A172 (cell line): ENCODE results near the gene OPALIN. TPM values are rescaled to one million over a fixed set of nuclear protein-coding genes. Genes with fewer than 3 reads are reported as not detected.

Experiments used
- DNase-seq: peaks from one replicate; pipeline ENCODE4 v3.0.0-alpha.2; 2015; ENCODE audit warnings: low spot score
- total RNA-seq: library from RNA; depleted of rRNA; stranded (reverse); fragments of >200 nt; shearing (Covaris generic); gene quantifications from 2 replicates; pipeline ENCODE4 v1.2.3, GENCODE V29; 2014; rRNA removed

The OPALIN gene
- not detected in 2 replicates for total RNA-seq

GRCh38 chr10:96358851-96359540 lies at the start of gene OPALIN:
TSS of gene OPALIN (minus strand) at chr10:96359002. CDS start at chr10:96358896, 106 bp downstream.
- no peak for DNase-seq

- no peak for DNase-seq
Observed at GRCh38 chr10:96408201-96408600, 49.4 kb upstream of the OPALIN start.

- DNase-seq, result no peak
Observed at GRCh38 chr10:96407560-96408069, 48.8 kb upstream of the OPALIN start.

- no peak for DNase-seq
Observed at GRCh38 chr10:96406091-96406490, 47.3 kb upstream of the OPALIN start.

GRCh38 chr10:96402417-96403305 lies 43.9 kb upstream of the OPALIN start:
- no peak for DNase-seq

GRCh38 chr10:96401036-96401435 lies 42.2 kb upstream of the OPALIN start:
- DNase-seq, result no peak

- DNase-seq, result no peak
Observed at GRCh38 chr10:96400465-96400864, 41.7 kb upstream of the OPALIN start.

GRCh38 chr10:96397902-96398301 lies 39.1 kb upstream of the OPALIN start:
- no peak for DNase-seq

- DNase-seq, result peak; percentile 57
Observed at GRCh38 chr10:96395931-96396877, 37.4 kb upstream of the OPALIN start.

- DNase-seq, result no peak
Observed at GRCh38 chr10:96390460-96390864, 31.7 kb upstream of the OPALIN start.

- DNase-seq, result no peak
Observed at GRCh38 chr10:96389785-96390184, 31.0 kb upstream of the OPALIN start.

- DNase-seq, result no peak
Observed at GRCh38 chr10:96387601-96388000, 28.8 kb upstream of the OPALIN start.

GRCh38 chr10:96387161-96387560 lies 28.4 kb upstream of the OPALIN start:
- no peak for DNase-seq

- no peak for DNase-seq
Observed at GRCh38 chr10:96384506-96384905, 25.7 kb upstream of the OPALIN start.

- DNase-seq, result peak; percentile 29
Observed at GRCh38 chr10:96380821-96381220, 22.0 kb upstream of the OPALIN start.

GRCh38 chr10:96379758-96380157 lies 21.0 kb upstream of the OPALIN start:
- no peak for DNase-seq

- no peak for DNase-seq
Observed at GRCh38 chr10:96378741-96379140, 19.9 kb upstream of the OPALIN start.

- DNase-seq, result peak; percentile 48
Observed at GRCh38 chr10:96377816-96378294, 19.1 kb upstream of the OPALIN start.

GRCh38 chr10:96376483-96376882 lies 17.7 kb upstream of the OPALIN start:
- no peak for DNase-seq

- DNase-seq, result peak; percentile 86
Observed at GRCh38 chr10:96374985-96375830, 16.4 kb upstream of the OPALIN start.

GRCh38 chr10:96374639-96374984 lies 15.8 kb upstream of the OPALIN start:
- DNase-seq, result no peak
